ENCODE data around the gene LRRC72. TPM values are rescaled to one million over a fixed set of nuclear protein-coding genes. Genes with fewer than 3 reads are reported as not detected.

LRRC72 gene
- total RNA-seq, 1 donor from 2014 or later = not detected

- Mint-ChIP-seq H3K4me1 (ENCODE audit: low read depth, unreplicated experiment) (no peaks in the 10 kb centered on the region), H3K36me3 (ENCODE audit: unreplicated experiment) (no peaks in the 10 kb centered on the region), H3K9me3 (ENCODE audit: unreplicated experiment) (no peaks in the 10 kb centered on the region), H3K27me3 (ENCODE audit: unreplicated experiment) (no peaks in the 10 kb centered on the region), H3K4me3 (ENCODE audit: unreplicated experiment) (no peak overlapping the region), H3K27ac (ENCODE audit: unreplicated experiment) (no peak overlapping the region)
- TF ChIP-seq CTCF (IDR thresholded peaks at IDR 0.05; ENCODE audit: partially characterized antibody, unreplicated experiment) = no peak
- no peak for DNase-seq
These were observed 100.6 kb downstream of the LRRC72 start for GRCh38 chr7:16627236-16627635.

- Mint-ChIP-seq H3K27ac (ENCODE audit: unreplicated experiment) (no peak overlapping the region), H3K36me3 (ENCODE audit: unreplicated experiment) (no peaks in the 10 kb centered on the region), H3K9me3 (ENCODE audit: unreplicated experiment) (no peaks in the 10 kb centered on the region), H3K27me3 (ENCODE audit: unreplicated experiment) (no peaks in the 10 kb centered on the region), H3K4me3 (ENCODE audit: unreplicated experiment) (no peak overlapping the region), H3K4me1 (ENCODE audit: low read depth, unreplicated experiment) (no peaks in the 10 kb centered on the region)
- DNase-seq = no peak
- TF ChIP-seq CTCF (IDR thresholded peaks at IDR 0.05; ENCODE audit: partially characterized antibody, unreplicated experiment) = no peak
These were observed 104.0 kb downstream of the LRRC72 start for GRCh38 chr7:16630654-16631053.

Other genes with a start within 250 kb of the LRRC72 start
- gene CRPPA, start 105.3 kb upstream of the LRRC72 start, total RNA-seq (ENCODE audit: unreplicated experiment) = 5.3 TPM
- not detected for gene SOSTDC1, start 61.1 kb upstream of the LRRC72 start, total RNA-seq (ENCODE audit: unreplicated experiment)
- gene ANKMY2, start 118.9 kb downstream of the LRRC72 start, total RNA-seq (ENCODE audit: unreplicated experiment) = 9.4 TPM
- 86.7 TPM for gene BZW2, start 119.4 kb downstream of the LRRC72 start, total RNA-seq (ENCODE audit: unreplicated experiment)
- 81.1 TPM for gene TSPAN13, start 226.9 kb downstream of the LRRC72 start, total RNA-seq (ENCODE audit: unreplicated experiment)